Measurements from ENCODE around the gene ZSCAN1. TPM values are rescaled to one million over a fixed set of nuclear protein-coding genes. Genes with fewer than 3 reads are reported as not detected.
A peak's percentile ranks its signal among the peaks of the same experiment; 100 is the strongest.

ZSCAN1 gene
- total and polyA plus RNA-seq, 5 donors, result 0.14 to 0.54 TPM; not detected in 3

- DNase-seq (no peak), ATAC-seq (no peak)
- H3K27me3 ChIP-seq (ENCODE audit: control insufficient read depth, insufficient read depth), result no peaks in the 10 kb centered on the region
- H3K9me3 ChIP-seq (ENCODE audit: control insufficient read depth, low read length), result peaks cover 2% of the 10 kb centered on the region
- no peak overlapping the region for H3K27ac ChIP-seq (ENCODE audit: low read length)
- H3K4me1 ChIP-seq (ENCODE audit: control insufficient read depth, insufficient read depth, low read length), result no peaks in the 10 kb centered on the region
- intact Hi-C loops (cut with DNase I), result no loop called here
- 80% methylated on average over 22 of the region's 22 CpGs for WGBS
- H3K4me3 ChIP-seq (ENCODE audit: low read length), result no peak overlapping the region
Measured at GRCh38 chr19:58010507-58010906, 23.3 kb upstream of the ZSCAN1 start.

- H3K4me3 ChIP-seq (ENCODE audit: low read length), result no peak overlapping the region
- H3K27me3 ChIP-seq (ENCODE audit: control insufficient read depth, insufficient read depth), result no peaks in the 10 kb centered on the region
- H3K9me3 ChIP-seq (ENCODE audit: control insufficient read depth, low read length), result no peaks in the 10 kb centered on the region
- H3K27ac ChIP-seq (ENCODE audit: low read length), result no peak overlapping the region
- WGBS, result 47% methylated on average over 5 of the region's 5 CpGs
- intact Hi-C loops (cut with DNase I), result no loop called here
- DNase-seq (no peak), ATAC-seq (no peak)
- no peaks in the 10 kb centered on the region for H3K4me1 ChIP-seq (ENCODE audit: control insufficient read depth, insufficient read depth, low read length)
Measured at GRCh38 chr19:58014141-58014540, 19.7 kb upstream of the ZSCAN1 start.

GRCh38 chr19:58020129-58020528 is 13.7 kb upstream of the ZSCAN1 start:
- Histone ChIP-seq H3K4me3 (ENCODE audit: low read length) (no peak overlapping the region), H3K9me3 (ENCODE audit: control insufficient read depth, low read length) (no peaks in the 10 kb centered on the region), H3K27ac (ENCODE audit: low read length) (no peak overlapping the region), H3K4me1 (ENCODE audit: control insufficient read depth, insufficient read depth, low read length) (no peaks in the 10 kb centered on the region), H3K27me3 (ENCODE audit: control insufficient read depth, insufficient read depth) (no peaks in the 10 kb centered on the region)
- no peak for DNase-seq
- WGBS, result 76% methylated on average over 7 of the region's 7 CpGs
- ATAC-seq, result no peak
- intact Hi-C loops (cut with DNase I), result loop anchor here in 2 of 4 donors (5.0 kb wide), 1 partner anchor 137 kb away; no protein-coding TSS in a partner anchor

- Histone ChIP-seq H3K9me3 (ENCODE audit: control insufficient read depth, low read length) (no peaks in the 10 kb centered on the region), H3K4me3 (ENCODE audit: low read length) (no peak overlapping the region), H3K4me1 (ENCODE audit: control insufficient read depth, insufficient read depth, low read length) (no peaks in the 10 kb centered on the region), H3K27me3 (ENCODE audit: control insufficient read depth, insufficient read depth) (no peaks in the 10 kb centered on the region), H3K27ac (ENCODE audit: low read length) (no peak overlapping the region)
- intact Hi-C loops (cut with DNase I), result loop anchor here in 3 of 4 donors (2.0 to 5.0 kb wide), 2 partner anchors 133 to 136 kb away; no protein-coding TSS in a partner anchor
- DNase-seq (peak in 1 of 3 donors; percentile 49), ATAC-seq (peak; percentile 94 to 96)
- 52% methylated on average over 30 of the region's 30 CpGs for WGBS
Measured at GRCh38 chr19:58021541-58022282, 12.1 kb upstream of the ZSCAN1 start.

GRCh38 chr19:58022283-58022660 is 11.6 kb upstream of the ZSCAN1 start:
- DNase-seq (no peak), ATAC-seq (no peak)
- H3K4me1 ChIP-seq (ENCODE audit: control insufficient read depth, insufficient read depth, low read length), result no peaks in the 10 kb centered on the region
- H3K27me3 ChIP-seq (ENCODE audit: control insufficient read depth, insufficient read depth), result no peaks in the 10 kb centered on the region
- no peaks in the 10 kb centered on the region for H3K9me3 ChIP-seq (ENCODE audit: control insufficient read depth, low read length)
- no peak overlapping the region for H3K27ac ChIP-seq (ENCODE audit: low read length)
- 70% methylated on average over 4 of the region's 4 CpGs for WGBS
- intact Hi-C loops (cut with DNase I), result loop anchor here in 3 of 4 donors (2.0 to 5.0 kb wide), 2 partner anchors 133 to 135 kb away; no protein-coding TSS in a partner anchor
- H3K4me3 ChIP-seq (ENCODE audit: low read length), result no peak overlapping the region

GRCh38 chr19:58024661-58025060 is 9.2 kb upstream of the ZSCAN1 start:
- DNase-seq (no peak), ATAC-seq (no peak)
- intact Hi-C loops (cut with DNase I), result loop anchor here in 3 of 4 donors (2.0 to 5.0 kb wide), 2 partner anchors 130 to 133 kb away; no protein-coding TSS in a partner anchor
- Histone ChIP-seq H3K4me3 (ENCODE audit: low read length) (no peak overlapping the region), H3K27ac (ENCODE audit: low read length) (no peak overlapping the region), H3K9me3 (ENCODE audit: control insufficient read depth, low read length) (no peaks in the 10 kb centered on the region), H3K27me3 (ENCODE audit: control insufficient read depth, insufficient read depth) (no peaks in the 10 kb centered on the region), H3K4me1 (ENCODE audit: control insufficient read depth, insufficient read depth, low read length) (no peaks in the 10 kb centered on the region)
- 89% methylated on average over 12 of the region's 12 CpGs for WGBS

GRCh38 chr19:58034477-58034793 is 610 bp downstream of the ZSCAN1 start:
- DNase-seq, result no peak
- Histone ChIP-seq H3K4me1 (ENCODE audit: control insufficient read depth, insufficient read depth, low read length) (no peaks in the 10 kb centered on the region), H3K9me3 (ENCODE audit: control insufficient read depth, low read length) (no peaks in the 10 kb centered on the region), H3K4me3 (ENCODE audit: low read length) (peak overlapping the region; percentile 78), H3K27ac (ENCODE audit: low read length) (no peak overlapping the region), H3K27me3 (ENCODE audit: control insufficient read depth, insufficient read depth) (no peaks in the 10 kb centered on the region)
- peak in 1 of 2 donors; percentile 3 for ATAC-seq
- WGBS, result 4% methylated on average over 20 of the region's 20 CpGs
- intact Hi-C loops (cut with DNase I), result no loop called here

GRCh38 chr19:58035863-58036262 is 2.0 kb downstream of the ZSCAN1 start:
- H3K27ac ChIP-seq (ENCODE audit: low read length), result no peak overlapping the region
- no peaks in the 10 kb centered on the region for H3K9me3 ChIP-seq (ENCODE audit: control insufficient read depth, low read length)
- DNase-seq, result peak in 1 of 3 donors; percentile 6
- no peaks in the 10 kb centered on the region for H3K4me1 ChIP-seq (ENCODE audit: control insufficient read depth, insufficient read depth, low read length)
- no peak overlapping the region for H3K4me3 ChIP-seq (ENCODE audit: low read length)
- no peaks in the 10 kb centered on the region for H3K27me3 ChIP-seq (ENCODE audit: control insufficient read depth, insufficient read depth)
- ATAC-seq, result no peak
- intact Hi-C loops (cut with DNase I), result no loop called here
- 68% methylated on average over 8 of the region's 8 CpGs for WGBS

- Histone ChIP-seq H3K4me1 (ENCODE audit: control insufficient read depth, insufficient read depth, low read length) (no peaks in the 10 kb centered on the region), H3K27me3 (ENCODE audit: control insufficient read depth, insufficient read depth) (no peaks in the 10 kb centered on the region), H3K9me3 (ENCODE audit: control insufficient read depth, low read length) (peaks cover 2% of the 10 kb centered on the region), H3K27ac (ENCODE audit: low read length) (no peak overlapping the region), H3K4me3 (ENCODE audit: low read length) (no peak overlapping the region)
- intact Hi-C loops (cut with DNase I), result no loop called here
- ATAC-seq (no peak), DNase-seq (peak in 1 of 3 donors; percentile 52)
- 12% methylated on average over 44 of the region's 44 CpGs for WGBS
Measured at GRCh38 chr19:58037927-58038687, 4.3 kb downstream of the ZSCAN1 start.

- intact Hi-C loops (cut with DNase I), result no loop called here
- H3K4me3 ChIP-seq (ENCODE audit: low read length), result no peak overlapping the region
- ATAC-seq (no peak), DNase-seq (no peak)
- H3K9me3 ChIP-seq (ENCODE audit: control insufficient read depth, low read length), result peaks cover 3% of the 10 kb centered on the region
- H3K27ac ChIP-seq (ENCODE audit: low read length), result no peak overlapping the region
- no peaks in the 10 kb centered on the region for H3K27me3 ChIP-seq (ENCODE audit: control insufficient read depth, insufficient read depth)
- 15% methylated on average over 8 of the region's 8 CpGs for WGBS
- no peaks in the 10 kb centered on the region for H3K4me1 ChIP-seq (ENCODE audit: control insufficient read depth, insufficient read depth, low read length)
Measured at GRCh38 chr19:58038688-58039204, 4.9 kb downstream of the ZSCAN1 start.
